Nephron (organoid): Measurements from ENCODE around the gene B3GALNT1.
A peak's percentile ranks its signal among the peaks of the same experiment; 100 is the strongest.

Source experiments
- H3K27ac Mint-ChIP-seq, 3 experiments: 2 replicates each; pipeline ENCODE4 v1.8.0; 2020; ENCODE audit warnings: mixed read lengths in 3 of 3, mild to moderate bottlenecking in 2 of 3, moderate library complexity in 1 of 3
- H3K27me3 Mint-ChIP-seq: 2 replicates; pipeline ENCODE4 v1.8.0; 2021; ENCODE audit warnings: low read depth, mild to moderate bottlenecking, moderate library complexity, mixed read lengths
- H3K36me3 Mint-ChIP-seq: 2 replicates; pipeline ENCODE4 v1.8.0; 2020; ENCODE audit warnings: low read depth, mixed read lengths
- H3K4me1 Mint-ChIP-seq: 2 replicates; pipeline ENCODE4 v1.8.0; 2020; ENCODE audit warnings: mixed read lengths
- H3K4me3 Mint-ChIP-seq, 3 experiments: 2 replicates each; pipeline ENCODE4 v1.8.0; 2020; ENCODE audit warnings: mild to moderate bottlenecking in 3 of 3, mixed read lengths in 3 of 3, moderate library complexity in 2 of 3
- H3K9me3 Mint-ChIP-seq: 2 replicates; pipeline ENCODE4 v1.8.0; 2020; ENCODE audit warnings: mixed read lengths
- CTCF ChIP-seq, 3 experiments: fragments of 200-600 bp; sonication (generic); IDR thresholded peaks; one replicate each; pipeline ENCODE4 v1.5.0; 2021; ENCODE audit warnings: antibody characterized with exemption in 3 of 3; ENCODE audit not compliant: unreplicated experiment in 3 of 3

B3GALNT1 gene

GRCh38 chr3:161108840-161109239 lies 3.7 kb upstream of the B3GALNT1 start:
- Mint-ChIP-seq H3K9me3 (peaks cover 19% of the 10 kb centered on the region), H3K36me3 (peaks cover 6% of the 10 kb centered on the region), H3K27me3 (no peaks in the 10 kb centered on the region), H3K4me1 (peaks cover 7% of the 10 kb centered on the region), H3K27ac (no peak overlapping the region), H3K4me3 (peak overlapping the region in 1 of 3 experiments; percentile 3)
- no peak for TF ChIP-seq CTCF (IDR thresholded peaks at IDR 0.05; ENCODE audit: unreplicated experiment in 3 of 3)

GRCh38 chr3:161107311-161107710 lies 2.2 kb upstream of the B3GALNT1 start:
- H3K9me3 Mint-ChIP-seq, result peaks cover 15% of the 10 kb centered on the region
- H3K4me1 Mint-ChIP-seq, result peaks cover 7% of the 10 kb centered on the region
- peak overlapping the region in 1 of 3 experiments; percentile 35 for H3K4me3 Mint-ChIP-seq
- H3K36me3 Mint-ChIP-seq, result peaks cover 10% of the 10 kb centered on the region
- no peak overlapping the region for H3K27ac Mint-ChIP-seq
- no peaks in the 10 kb centered on the region for H3K27me3 Mint-ChIP-seq
- no peak for TF ChIP-seq CTCF (IDR thresholded peaks at IDR 0.05; ENCODE audit: unreplicated experiment in 3 of 3)

- Mint-ChIP-seq H3K4me1 (peaks cover 7% of the 10 kb centered on the region), H3K27ac (peak overlapping the region; percentile 83 to 88 (median 87)), H3K27me3 (peaks cover 5% of the 10 kb centered on the region), H3K36me3 (peaks cover 37% of the 10 kb centered on the region), H3K4me3 (peak overlapping the region; percentile 84 to 89 (median 89)), H3K9me3 (no peaks in the 10 kb centered on the region)
- TF ChIP-seq CTCF (IDR thresholded peaks at IDR 0.05; ENCODE audit: unreplicated experiment in 3 of 3), result no peak
These were observed 1.3 kb downstream of the B3GALNT1 start for GRCh38 chr3:161103776-161104385.

GRCh38 chr3:161101609-161102008 lies 3.5 kb downstream of the B3GALNT1 start:
- peaks cover 5% of the 10 kb centered on the region for H3K27me3 Mint-ChIP-seq
- no peaks in the 10 kb centered on the region for H3K9me3 Mint-ChIP-seq
- H3K4me3 Mint-ChIP-seq, result peak overlapping the region in 1 of 3 experiments; percentile 27
- H3K36me3 Mint-ChIP-seq, result peaks cover 37% of the 10 kb centered on the region
- peaks cover 7% of the 10 kb centered on the region for H3K4me1 Mint-ChIP-seq
- TF ChIP-seq CTCF (IDR thresholded peaks at IDR 0.05; ENCODE audit: unreplicated experiment in 3 of 3), result no peak
- H3K27ac Mint-ChIP-seq, result no peak overlapping the region

- H3K9me3 Mint-ChIP-seq, result no peaks in the 10 kb centered on the region
- H3K4me3 Mint-ChIP-seq, result peak overlapping the region in 1 of 3 experiments; percentile 0
- no peak overlapping the region for H3K27ac Mint-ChIP-seq
- no peak for TF ChIP-seq CTCF (IDR thresholded peaks at IDR 0.05; ENCODE audit: unreplicated experiment in 3 of 3)
- peaks cover 7% of the 10 kb centered on the region for H3K4me1 Mint-ChIP-seq
- peaks cover 5% of the 10 kb centered on the region for H3K27me3 Mint-ChIP-seq
- peaks cover 37% of the 10 kb centered on the region for H3K36me3 Mint-ChIP-seq
These were observed 4.2 kb downstream of the B3GALNT1 start for GRCh38 chr3:161100994-161101393.

- H3K36me3 Mint-ChIP-seq, result peaks cover 24% of the 10 kb centered on the region
- TF ChIP-seq CTCF (IDR thresholded peaks at IDR 0.05; ENCODE audit: unreplicated experiment in 3 of 3), result peak in 1 of 3 experiments; percentile 18
- no peaks in the 10 kb centered on the region for H3K9me3 Mint-ChIP-seq
- no peak overlapping the region for H3K27ac Mint-ChIP-seq
- no peaks in the 10 kb centered on the region for H3K4me1 Mint-ChIP-seq
- H3K27me3 Mint-ChIP-seq, result peaks cover 5% of the 10 kb centered on the region
- no peak overlapping the region for H3K4me3 Mint-ChIP-seq
These were observed 8.3 kb downstream of the B3GALNT1 start for GRCh38 chr3:161096771-161097367.
